ENCODE data around the gene TBC1D32.
"Not testable (repeated sequence)": the region's sequence is repeated elsewhere in the genome, so short reads cannot be mapped to it uniquely, and the experiment has no call there.

Gene TBC1D32, protein sequence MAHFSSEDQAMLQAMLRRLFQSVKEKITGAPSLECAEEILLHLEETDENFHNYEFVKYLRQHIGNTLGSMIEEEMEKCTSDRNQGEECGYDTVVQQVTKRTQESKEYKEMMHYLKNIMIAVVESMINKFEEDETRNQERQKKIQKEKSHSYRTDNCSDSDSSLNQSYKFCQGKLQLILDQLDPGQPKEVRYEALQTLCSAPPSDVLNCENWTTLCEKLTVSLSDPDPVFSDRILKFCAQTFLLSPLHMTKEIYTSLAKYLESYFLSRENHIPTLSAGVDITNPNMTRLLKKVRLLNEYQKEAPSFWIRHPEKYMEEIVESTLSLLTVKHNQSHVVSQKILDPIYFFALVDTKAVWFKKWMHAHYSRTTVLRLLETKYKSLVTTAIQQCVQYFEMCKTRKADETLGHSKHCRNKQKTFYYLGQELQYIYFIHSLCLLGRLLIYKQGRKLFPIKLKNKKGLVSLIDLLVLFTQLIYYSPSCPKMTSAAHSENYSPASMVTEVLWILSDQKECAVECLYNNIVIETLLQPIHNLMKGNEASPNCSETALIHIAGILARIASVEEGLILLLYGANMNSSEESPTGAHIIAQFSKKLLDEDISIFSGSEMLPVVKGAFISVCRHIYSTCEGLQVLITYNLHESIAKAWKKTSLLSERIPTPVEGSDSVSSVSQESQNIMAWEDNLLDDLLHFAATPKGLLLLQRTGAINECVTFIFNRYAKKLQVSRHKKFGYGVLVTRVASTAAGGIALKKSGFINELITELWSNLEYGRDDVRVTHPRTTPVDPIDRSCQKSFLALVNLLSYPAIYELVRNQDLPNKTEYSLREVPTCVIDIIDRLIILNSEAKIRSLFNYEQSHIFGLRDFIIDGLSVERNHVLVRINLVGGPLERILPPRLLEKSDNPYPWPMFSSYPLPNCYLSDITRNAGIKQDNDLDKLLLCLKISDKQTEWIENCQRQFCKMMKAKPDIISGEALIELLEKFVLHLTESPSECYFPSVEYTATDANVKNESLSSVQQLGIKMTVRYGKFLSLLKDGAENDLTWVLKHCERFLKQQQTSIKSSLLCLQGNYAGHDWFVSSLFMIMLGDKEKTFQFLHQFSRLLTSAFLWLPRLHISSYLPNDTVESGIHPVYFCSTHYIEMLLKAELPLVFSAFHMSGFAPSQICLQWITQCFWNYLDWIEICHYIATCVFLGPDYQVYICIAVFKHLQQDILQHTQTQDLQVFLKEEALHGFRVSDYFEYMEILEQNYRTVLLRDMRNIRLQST

DNA sequence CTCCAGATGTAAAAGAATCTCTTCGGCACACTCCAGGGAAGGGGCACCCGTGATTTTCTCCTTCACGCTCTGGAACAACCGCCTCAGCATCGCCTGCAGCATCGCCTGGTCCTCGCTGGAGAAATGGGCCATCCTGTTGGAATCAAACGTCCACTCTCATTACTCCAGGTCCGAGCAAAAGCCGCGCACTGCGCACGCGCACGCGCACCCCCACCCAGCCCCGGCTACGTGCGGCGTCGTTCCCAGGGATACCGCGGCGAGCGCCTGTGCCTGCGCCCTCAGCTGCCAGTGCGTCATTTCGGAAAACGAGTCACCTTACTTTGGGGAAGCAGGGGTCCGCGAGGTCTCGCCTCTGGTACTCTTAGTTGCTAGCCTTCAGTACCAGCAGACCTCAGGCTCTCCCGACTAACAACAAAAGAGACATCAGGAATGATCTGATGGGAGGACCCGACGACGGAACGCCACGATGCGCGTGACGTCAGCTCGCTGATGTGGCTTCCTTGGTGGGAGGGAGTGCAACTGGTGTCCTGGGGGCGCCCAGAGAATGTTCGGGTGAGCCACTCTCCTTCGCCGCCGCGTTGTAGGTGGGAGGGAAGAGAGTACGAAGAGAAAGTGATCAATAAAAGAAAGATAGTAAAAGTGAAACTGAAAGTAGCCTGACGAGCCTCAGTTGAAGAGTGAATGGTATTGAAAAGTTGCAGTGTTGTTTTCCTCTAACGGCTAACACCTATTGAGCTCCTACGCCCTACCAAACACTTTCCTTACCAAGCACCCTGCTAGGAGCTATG is at the start of gene TBC1D32:
TBC1D32 (minus strand) TSS at position 182 of the 788 bp plus-strand sequence; CDS start at position 132, 50 bp downstream.
- DNase-seq (ENCODE audit: low spot score): peak; percentile 91

DNA sequence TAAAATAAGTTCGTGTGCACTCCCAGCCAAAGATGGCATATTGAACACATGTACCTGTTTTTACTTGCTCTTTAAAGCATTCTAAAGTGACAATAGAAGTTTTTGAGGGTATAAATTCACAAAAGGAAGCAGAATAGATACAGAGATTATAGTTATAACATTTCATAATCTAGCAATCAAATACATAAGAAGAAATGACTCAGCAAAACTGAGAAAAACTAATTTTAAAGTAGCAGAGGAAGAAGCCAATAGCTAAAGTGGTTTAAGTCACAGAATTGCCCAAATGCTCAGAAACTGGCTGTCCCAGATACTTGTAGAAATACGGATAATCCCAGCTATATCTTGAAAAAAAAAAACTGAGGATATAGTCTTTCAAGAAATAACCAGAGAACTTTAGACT is 49.2 kb upstream of the TBC1D32 start:
- no peak for DNase-seq (ENCODE audit: low spot score)

DNA sequence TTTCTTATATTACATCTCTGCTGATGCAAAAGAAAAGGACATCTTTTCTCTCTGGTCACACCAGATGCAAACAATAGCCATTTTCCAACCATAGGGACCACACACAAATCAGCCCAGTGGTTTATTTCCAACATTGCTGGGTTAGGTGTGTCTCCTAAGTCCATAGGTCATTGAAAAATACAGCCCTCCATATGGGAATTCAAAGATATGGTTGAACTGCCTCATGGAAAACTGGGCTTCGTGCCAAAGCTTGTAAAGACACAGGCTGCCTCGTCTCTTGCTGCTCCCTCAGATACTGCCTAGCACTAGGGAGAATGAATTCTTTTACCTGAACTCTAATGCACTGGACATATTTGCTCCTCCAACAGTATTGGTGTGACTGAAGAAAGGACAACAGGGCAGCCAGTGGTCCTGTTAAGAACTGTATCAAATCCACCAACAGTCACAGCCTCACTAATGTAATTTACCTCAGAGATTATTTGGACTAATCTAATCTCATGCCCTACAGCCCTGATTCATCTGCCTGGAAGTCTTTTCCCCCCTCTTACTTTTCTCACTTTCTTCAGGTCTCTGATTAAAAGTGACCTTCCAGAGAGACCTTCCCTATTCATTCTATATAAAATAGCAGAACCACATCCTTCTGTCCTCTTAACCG is 48.3 kb upstream of the TBC1D32 start:
- DNase-seq (ENCODE audit: low spot score): no peak

DNA sequence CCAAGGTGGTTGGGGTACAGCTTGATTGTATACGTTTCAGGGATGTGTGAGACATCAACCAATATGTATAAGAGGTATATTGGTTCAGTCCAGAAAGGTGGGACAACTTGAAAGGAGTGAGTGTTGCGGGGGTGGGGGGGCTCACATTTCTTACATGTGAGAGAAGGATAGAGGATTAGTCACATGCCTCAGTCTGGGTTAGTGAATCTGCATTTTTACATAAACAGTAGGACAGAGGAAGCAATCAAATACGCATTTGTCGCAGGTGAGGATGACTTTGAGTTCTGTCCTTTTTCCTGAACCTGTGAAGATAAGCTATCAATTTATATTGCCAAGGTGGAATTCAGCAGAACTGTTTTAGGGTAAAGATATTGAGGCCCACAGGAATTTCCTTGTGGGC is 42.1 kb upstream of the TBC1D32 start:
- DNase-seq (ENCODE audit: low spot score): no peak

DNA sequence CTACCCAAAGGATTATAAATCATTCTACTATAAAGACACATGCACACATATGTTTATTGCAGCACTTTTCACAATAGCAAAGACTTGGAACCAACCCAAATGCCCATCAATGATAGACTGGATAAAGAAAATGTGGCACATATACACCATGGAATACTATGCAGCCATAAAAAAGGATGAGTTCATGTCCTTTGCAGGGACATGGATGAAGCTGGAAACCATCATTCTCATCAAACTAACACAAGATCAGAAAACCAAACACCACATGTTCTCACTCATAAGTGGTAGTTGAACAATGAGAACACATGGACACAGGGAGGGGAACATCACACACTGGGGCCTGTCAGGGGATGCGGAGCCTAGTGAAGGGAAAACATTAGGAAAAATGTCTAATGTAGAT is 39.9 kb upstream of the TBC1D32 start:
- DNase-seq (ENCODE audit: low spot score): not testable (repeated sequence)

DNA sequence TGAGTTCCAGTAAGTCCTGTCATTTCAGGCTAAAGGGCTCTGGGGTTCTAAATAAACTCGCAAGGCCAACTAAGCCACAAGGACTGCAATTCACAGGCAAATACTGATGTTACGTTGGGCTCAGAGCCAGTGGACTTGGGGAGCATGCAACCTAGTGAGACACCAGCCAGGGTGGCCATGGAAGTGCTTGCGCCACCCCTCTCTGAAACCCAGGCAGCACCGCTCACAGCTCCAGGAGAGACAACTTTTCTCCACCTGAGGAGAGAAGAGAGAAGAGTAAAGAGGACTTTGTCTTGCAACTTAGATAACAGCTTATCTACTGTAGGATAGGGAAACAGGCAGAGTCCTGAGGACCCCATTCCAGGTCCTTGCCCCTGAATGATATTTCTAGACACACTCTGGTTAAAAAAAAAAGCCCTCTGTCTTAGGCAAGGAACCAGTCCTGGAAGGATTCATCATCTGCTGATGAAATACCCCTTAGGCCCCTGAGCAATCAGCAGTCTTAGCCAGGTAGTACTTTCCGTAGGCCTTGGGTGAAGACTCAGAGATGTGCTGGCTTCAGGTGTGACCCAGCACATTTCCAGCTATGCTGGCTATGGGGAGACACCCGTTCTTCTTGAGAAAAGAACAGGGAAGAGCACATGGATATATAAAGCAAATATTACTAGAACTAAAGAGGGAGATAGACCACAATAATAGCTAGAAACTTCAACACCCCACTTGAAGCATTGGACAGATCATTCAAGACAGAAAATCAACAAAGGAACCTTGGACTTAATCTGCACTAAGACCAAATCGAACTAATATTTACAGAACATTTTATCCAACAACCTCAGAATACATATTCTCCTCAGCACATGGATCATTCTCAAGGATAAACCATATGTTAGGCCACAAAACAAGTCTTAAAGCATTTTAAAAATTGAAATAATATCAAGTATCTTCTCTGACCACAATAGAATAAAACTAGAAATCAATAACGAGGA is 31.5 kb upstream of the TBC1D32 start:
- no peak for DNase-seq (ENCODE audit: low spot score)

DNA sequence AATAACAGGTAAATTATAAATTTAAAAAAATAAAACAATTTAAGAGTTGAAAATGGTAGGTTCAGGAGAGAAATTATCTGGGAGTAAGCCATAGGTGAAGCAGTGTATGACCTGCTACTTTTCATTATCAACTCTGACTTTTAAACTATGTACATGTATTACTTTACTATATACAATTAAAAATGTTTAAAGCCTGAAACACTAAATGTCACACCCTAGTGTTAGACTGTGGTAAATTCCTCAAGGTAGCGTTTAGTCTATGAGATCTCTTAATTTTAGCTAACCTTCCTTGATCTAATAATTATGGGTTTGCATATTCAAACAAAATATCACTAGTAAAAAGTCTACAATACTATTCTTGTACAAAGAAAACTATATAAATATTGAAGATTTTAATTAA is 22.3 kb upstream of the TBC1D32 start:
- DNase-seq (ENCODE audit: low spot score): no peak

DNA sequence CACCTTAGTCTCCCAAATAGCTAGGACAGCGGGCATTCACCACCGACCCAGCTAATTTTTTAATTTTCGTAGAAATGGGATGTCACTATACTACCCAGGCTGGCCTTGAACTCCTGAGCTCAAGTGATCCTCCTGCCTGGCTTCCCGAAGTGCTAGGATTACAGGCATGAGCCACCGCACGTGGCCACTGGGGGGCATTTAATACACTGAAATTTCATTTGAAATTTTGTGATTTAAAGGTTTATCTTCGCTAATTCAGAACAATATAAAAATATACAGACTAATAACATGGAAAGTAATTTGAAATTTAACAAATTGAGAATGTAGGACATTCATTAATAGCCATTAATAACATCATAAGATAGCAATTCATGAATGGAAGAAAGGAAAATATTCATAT is 20.5 kb upstream of the TBC1D32 start:
- no peak for DNase-seq (ENCODE audit: low spot score)

DNA sequence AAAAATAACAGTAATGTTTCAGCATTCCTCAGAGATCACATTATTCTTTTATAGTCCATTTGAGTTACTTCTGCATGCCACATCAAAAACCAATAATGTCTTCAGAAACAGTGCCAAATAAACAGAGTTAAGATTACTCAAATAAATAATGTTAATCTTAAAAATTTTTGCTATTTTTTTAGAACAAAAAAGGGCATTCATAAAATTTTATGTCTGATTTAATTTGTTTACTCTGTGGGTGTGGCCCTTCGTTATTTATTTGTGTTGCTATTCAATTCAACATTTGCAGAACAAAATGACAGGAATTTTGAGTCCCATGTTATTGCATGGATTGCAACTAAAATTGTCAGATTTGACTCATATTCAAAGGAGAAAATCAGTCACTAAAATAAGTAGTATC is 18.7 kb upstream of the TBC1D32 start:
- no peak for DNase-seq (ENCODE audit: low spot score)

DNA sequence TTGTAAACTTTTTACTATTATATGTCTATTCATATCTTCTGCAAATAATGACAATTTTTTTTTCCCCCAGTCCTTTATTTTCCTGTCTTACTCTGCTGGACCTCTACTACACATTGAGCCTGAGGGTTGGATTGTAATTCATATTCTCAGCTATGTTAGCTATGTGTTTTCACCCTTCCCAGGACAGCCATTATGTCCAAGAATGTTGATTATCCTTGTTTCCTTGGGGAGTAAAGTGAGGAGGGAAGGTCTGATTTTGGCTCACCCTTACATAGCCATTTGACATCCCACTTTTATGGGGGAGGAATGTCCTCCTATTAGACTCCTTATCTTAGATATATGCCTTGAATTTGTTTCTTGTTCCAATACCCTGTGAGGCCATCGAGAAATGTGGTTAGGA is 17.6 kb upstream of the TBC1D32 start:
- DNase-seq (ENCODE audit: low spot score): no peak

DNA sequence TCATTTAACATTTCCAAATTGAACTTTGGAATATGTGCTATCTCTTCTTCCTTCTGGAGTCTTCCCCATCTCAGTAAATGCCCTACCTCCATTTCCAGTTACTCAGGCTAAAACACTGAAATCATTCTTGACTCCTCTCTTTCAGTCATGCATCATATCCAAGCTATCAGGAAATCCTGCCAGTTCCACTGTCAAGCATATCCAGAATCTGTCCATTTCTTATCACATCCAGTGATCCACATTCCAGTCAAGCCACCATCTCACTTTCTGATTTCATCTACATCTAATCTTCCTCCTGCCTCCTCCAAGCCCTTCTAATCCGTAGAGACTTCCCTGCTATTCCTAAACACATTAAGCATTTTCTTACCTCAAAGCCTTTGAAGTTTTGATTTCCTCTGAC is 15.3 kb upstream of the TBC1D32 start:
- DNase-seq (ENCODE audit: low spot score): no peak

DNA sequence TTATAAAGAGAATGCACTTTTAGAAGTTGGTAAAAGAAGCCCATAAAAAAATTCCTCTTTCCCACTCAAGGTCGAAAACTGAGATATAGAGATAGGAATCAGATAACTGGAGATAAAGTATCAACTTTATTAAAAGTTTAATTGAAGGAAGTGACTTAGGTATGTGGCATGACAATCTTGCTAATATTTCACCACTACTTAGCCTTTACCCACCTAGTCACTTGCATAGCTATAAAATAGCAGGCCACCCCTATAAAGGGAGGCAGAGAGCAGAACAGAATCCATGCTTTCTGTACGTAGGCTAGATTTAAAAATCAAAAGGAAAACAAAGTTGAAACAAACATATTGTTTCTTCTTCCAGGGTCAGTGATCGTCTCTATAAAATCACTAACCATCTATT is 13.2 kb upstream of the TBC1D32 start:
- DNase-seq (ENCODE audit: low spot score): no peak

DNA sequence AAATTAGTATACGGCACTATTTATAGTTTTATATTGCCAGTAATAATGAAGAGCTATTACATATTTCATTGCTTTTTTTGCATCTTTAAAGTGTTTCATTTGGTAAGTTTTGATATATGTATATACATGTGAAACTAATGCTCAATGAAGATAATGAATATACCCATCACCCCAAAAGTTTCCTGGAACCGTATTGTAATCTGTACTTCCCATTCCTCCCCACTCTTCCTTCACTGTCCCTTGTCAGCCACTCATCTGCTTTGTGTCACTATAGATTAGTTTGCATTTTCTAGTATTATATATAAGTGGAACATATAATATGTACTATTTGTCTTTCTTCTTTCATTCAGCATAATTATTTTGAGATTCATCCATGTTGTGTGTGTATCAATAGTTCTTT is 10.3 kb upstream of the TBC1D32 start:
- DNase-seq (ENCODE audit: low spot score): no peak

DNA sequence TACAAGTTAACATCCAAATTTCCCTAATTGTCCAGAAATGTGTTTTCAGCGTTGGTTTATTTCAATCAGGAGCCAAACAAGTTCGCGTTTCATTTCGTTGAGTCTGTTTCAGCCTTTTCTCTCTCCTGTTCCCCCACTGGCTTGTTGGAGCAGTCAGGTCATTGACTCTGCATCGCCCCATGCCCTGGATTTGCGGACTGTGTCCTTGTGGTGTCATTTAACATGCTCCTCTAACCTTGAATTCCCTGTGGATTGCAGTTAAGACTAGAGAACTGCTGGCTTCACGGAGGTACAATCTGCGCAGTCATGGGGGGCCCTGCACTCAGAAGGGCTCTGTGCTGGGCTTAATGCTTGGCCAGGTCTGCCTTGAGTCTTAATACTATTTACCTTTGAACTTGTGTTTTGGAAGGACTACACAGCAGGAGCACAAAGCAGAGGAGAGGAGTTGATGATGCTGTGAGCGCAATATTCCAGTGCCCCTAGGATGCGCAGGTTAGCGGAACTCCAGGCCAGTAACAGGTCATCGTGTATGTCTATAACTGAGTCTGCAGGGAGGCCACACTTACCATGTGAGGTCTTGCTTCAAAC is 5.5 kb upstream of the TBC1D32 start:
- DNase-seq (ENCODE audit: low spot score): no peak

DNA sequence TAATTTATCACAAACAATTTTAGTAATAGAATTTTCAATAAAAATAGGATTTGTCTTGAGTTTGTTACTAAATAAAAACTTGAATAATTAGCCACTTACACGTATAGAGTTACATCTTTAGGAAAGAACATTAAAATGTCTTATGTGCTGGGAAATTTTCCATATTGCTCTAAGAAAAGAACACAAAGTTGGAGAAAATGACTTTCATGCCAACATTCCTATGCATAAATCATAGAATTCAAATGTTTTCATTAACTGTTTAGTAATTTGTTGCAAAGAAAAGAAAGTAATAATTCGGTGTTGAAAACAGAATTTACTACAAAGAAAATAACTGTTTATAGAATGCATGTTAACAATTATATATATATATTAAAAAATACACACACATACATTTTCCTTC is 4.7 kb upstream of the TBC1D32 start:
- no peak for DNase-seq (ENCODE audit: low spot score)

DNA sequence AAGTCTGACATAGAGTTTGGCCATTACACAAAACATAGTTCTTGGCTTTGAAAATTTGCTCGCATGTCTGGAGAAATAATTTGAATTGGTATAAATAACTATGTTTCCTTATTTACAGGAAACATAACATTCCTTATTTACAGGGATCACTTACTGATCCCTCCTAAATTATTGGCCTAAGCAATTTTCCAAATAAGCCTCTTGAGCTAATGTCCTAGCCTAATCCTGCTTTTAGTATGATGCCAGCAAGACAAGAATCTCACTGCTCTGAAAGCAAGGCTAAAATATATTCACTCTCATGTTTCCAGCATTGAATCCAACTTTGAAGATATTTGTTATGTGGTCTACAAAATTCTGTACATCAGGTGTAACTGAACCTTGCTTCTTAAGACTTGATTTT is 4.1 kb upstream of the TBC1D32 start:
- no peak for DNase-seq (ENCODE audit: low spot score)

DNA sequence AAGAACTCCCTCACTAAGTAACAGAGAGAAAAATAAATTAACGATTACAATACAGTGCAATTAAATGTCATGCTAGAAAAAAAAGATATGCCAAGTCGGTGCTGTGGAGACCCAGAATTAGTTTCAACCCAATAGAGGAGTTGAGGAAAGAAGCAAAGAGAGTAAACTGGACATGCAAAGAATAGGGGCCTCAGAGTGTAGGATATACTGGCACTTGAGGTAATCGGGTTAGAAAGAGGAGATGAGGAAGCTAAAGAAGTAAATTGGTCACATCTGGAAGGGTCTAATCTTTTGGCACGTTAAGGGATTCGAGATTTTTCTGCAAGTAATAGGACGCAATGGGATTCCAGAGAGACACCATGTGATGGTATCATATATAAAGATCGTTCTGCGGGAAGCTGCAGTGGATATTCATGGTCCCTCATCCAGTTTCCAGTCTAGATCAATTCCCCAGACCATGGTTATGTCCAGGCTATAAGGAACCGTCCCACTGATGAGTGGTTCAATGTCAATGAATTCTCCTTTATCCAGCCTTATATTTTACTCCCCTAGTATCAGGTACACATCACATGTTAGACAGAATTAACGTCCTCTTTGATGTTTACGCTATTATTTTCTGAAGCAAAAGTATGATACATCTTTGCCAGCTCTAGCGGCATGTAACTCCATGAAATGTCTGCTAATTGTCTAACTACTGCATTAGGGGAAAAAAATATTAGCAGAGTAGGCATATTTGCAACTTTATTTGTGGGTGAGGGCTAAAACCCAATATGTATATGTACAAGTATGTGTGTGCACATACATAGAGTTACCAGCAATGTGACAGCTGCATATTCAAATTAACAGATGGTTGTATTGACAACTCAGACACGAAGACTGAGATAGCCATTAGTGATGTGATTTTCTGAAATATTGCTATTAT is 1.1 kb upstream of the TBC1D32 start:
- peak; percentile 1 for DNase-seq (ENCODE audit: low spot score)

DNA sequence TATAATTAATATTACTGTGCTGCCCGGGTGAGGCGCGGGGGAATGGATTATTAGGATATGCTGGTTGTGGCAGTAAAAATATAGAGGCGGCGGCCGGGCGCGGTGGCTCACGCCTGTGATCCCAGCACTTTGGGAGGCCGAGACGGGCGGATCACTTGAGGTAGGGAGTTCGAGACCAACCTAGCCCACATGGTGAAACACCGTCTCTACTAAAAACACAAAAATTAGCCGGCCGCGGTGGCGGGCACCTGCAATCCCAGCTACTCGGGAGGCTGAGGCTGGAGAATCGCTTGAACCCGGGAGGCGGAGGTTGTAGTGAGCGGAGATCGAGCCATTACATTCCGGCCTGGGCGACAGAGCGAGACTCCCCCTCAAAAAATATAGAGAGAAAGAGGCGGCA is 586 bp downstream of the TBC1D32 start:
- not testable (repeated sequence) for DNase-seq (ENCODE audit: low spot score)

Measured in putamen (tissue), 1 donor.